ENCODE data around the gene KCNJ5.

KCNJ5 gene

GRCh38 chr11:128946648-128947047 lies 55.5 kb downstream of the KCNJ5 start:
- in situ Hi-C loops (cut with MboI; ENCODE audit: low sequenced_read_pairs) = no loop called here

GRCh38 chr11:128947773-128948172 lies 56.6 kb downstream of the KCNJ5 start:
- in situ Hi-C loops (cut with MboI; ENCODE audit: low sequenced_read_pairs) = no loop called here

- in situ Hi-C loops (cut with MboI; ENCODE audit: low sequenced_read_pairs) = no loop called here
Measured at GRCh38 chr11:128948583-128948982, 57.4 kb downstream of the KCNJ5 start.

- in situ Hi-C loops (cut with MboI; ENCODE audit: low sequenced_read_pairs) = no loop called here
Measured at GRCh38 chr11:128949791-128950454, 58.8 kb downstream of the KCNJ5 start.

GRCh38 chr11:128953151-128953550 lies 62.0 kb downstream of the KCNJ5 start:
- in situ Hi-C loops (cut with MboI; ENCODE audit: low sequenced_read_pairs) = no loop called here

- in situ Hi-C loops (cut with MboI; ENCODE audit: low sequenced_read_pairs) = no loop called here
Measured at GRCh38 chr11:128955636-128956035, 64.5 kb downstream of the KCNJ5 start.

- in situ Hi-C loops (cut with MboI; ENCODE audit: low sequenced_read_pairs) = no loop called here
Measured at GRCh38 chr11:128956401-128957201, 65.4 kb downstream of the KCNJ5 start.

- in situ Hi-C loops (cut with MboI; ENCODE audit: low sequenced_read_pairs) = no loop called here
Measured at GRCh38 chr11:128957202-128957482, 66.0 kb downstream of the KCNJ5 start.

GRCh38 chr11:128961645-128962044 lies 70.5 kb downstream of the KCNJ5 start:
- in situ Hi-C loops (cut with MboI; ENCODE audit: low sequenced_read_pairs) = no loop called here

GRCh38 chr11:128962896-128963295 lies 71.7 kb downstream of the KCNJ5 start:
- in situ Hi-C loops (cut with MboI; ENCODE audit: low sequenced_read_pairs) = no loop called here

- in situ Hi-C loops (cut with MboI; ENCODE audit: low sequenced_read_pairs) = no loop called here
Measured at GRCh38 chr11:128963744-128964325, 72.7 kb downstream of the KCNJ5 start.

GRCh38 chr11:128964463-128964930 lies 73.3 kb downstream of the KCNJ5 start:
- in situ Hi-C loops (cut with MboI; ENCODE audit: low sequenced_read_pairs) = no loop called here

- in situ Hi-C loops (cut with MboI; ENCODE audit: low sequenced_read_pairs) = no loop called here
Measured at GRCh38 chr11:128965485-128965884, 74.3 kb downstream of the KCNJ5 start.

- in situ Hi-C loops (cut with MboI; ENCODE audit: low sequenced_read_pairs) = no loop called here
Measured at GRCh38 chr11:128967578-128967977, 76.4 kb downstream of the KCNJ5 start.

GRCh38 chr11:128968916-128969315 lies 77.8 kb downstream of the KCNJ5 start:
- in situ Hi-C loops (cut with MboI; ENCODE audit: low sequenced_read_pairs) = no loop called here
